Astrocyte of the spinal cord (primary cell): Measurements from ENCODE around the gene HNMT.

ENCODE experiments used
- DNase-seq: peaks from one replicate; pipeline ENCODE4 v3.0.0; 2011; ENCODE audit warnings: low read depth, low spot score
- H3K4me3 ChIP-seq: 2 replicates; pipeline ENCODE4 v1.5.1; 2011; ENCODE audit warnings: low read depth, mild to moderate bottlenecking, low read length, moderate library complexity
- CTCF ChIP-seq: IDR thresholded peaks from 2 replicates; pipeline ENCODE4 v1.5.1; 2012; ENCODE audit warnings: low read depth, mild to moderate bottlenecking, low read length, inconsistent platforms
- in situ Hi-C: cut with HindIII; loops from 2 replicates; pipeline ENCODE4 v1.10.0; 2017; ENCODE audit warnings: low sequenced_read_pairs

Gene HNMT

DNA sequence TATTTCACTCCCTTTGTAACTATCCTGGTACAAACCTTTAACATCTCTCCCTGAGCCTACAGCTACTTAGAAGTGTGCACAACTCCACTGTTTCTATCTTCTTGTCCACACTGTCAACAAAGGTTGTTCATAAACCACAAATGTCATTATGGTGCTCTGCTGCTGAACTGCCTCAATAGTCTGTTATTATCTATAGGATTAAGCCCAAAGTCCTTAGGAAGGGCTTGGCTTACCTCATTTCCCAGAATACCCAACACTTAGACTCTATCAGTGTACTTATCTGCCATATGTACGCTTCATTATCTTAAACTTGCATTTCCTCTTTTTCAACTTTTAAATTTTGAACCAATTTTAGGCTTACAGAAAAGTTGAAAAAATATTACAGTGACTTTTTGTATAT, 94.2 kb downstream of the HNMT start:
- in situ Hi-C loops, result no loop called here
- DNase-seq, result no peak
- no peak for TF ChIP-seq CTCF
- no peak overlapping the region for H3K4me3 ChIP-seq

DNA sequence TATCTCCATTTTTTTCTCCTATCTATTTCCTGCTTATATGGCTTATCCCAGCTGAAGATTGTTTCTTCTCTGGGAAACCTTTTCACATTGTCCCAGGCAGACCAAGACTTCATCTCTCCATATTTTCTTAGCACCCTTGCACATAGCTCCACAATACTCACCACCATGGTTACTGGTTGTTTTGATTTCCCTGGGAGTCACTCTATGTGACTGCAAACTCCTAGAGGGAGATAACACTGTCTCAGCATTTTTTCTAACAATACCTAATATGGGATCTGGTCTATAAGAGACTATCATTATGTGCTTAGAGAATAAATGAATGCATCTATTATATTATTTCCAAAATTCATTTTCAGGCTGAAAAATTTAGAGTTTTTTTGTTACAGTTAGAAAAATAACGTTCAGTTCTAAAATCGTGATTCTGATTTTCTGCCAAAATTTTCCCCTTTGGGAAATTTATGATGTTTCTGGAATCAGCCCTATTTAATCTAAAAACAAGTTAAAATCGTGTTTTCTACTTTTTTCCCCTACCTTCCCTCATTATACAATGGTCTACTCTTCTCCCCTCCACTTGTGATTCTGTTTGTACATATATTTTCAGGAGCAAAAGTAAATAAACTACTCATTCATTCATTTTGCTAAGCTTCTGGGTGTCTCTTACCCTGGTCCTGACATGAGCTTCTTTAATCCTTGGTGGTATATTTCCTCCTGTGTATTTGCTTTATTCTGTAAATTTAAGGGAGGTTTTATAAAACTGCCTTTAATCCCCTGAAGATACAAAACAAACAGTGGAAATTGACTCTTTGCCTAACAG, 95.4 kb downstream of the HNMT start:
- no peak for TF ChIP-seq CTCF
- no peak overlapping the region for H3K4me3 ChIP-seq
- DNase-seq, result peak; percentile 31
- in situ Hi-C loops, result no loop called here

GRCh38 chr2:138060301-138060635, 96.0 kb downstream of the HNMT start:
- TF ChIP-seq CTCF, result no peak
- no peak overlapping the region for H3K4me3 ChIP-seq
- peak; percentile 57 for DNase-seq
- in situ Hi-C loops, result no loop called here

GRCh38 chr2:138061961-138062360, 97.7 kb downstream of the HNMT start:
- TF ChIP-seq CTCF, result no peak
- no peak for DNase-seq
- in situ Hi-C loops, result no loop called here
- no peak overlapping the region for H3K4me3 ChIP-seq

DNA sequence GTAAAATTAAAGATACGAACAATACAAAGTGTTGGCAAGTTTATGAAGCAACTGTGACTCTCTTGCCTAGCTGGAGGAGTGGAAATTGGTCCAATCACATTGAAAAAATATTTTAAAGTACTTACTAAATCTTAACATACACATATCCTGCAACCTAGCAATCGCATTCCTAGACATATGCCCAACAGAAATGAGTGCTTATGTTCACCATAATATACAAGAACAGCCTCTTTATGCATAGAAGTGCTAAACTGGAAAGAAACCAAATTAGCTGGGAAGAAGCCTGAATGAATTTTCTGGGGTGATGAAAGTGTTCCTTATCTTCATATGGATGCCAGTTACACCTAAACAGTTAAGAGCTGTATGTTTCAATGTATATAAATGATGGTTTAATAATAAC, 98.9 kb downstream of the HNMT start:
- in situ Hi-C loops, result no loop called here
- DNase-seq, result no peak
- H3K4me3 ChIP-seq, result no peak overlapping the region
- no peak for TF ChIP-seq CTCF
